NCI-H748 (cell line): Measurements from ENCODE around the gene DBH.
A peak's percentile ranks its signal among the peaks of the same experiment; 100 is the strongest.

Experiments
- DNase-seq: peaks from one replicate; lab custom pipeline; 2025; ENCODE audit not compliant: unreplicated experiment; lab: John Stamatoyannopoulos, UW

Gene DBH

GRCh38 chr9:133696071-133696472 lies 59.9 kb downstream of the DBH start:
- no peak for DNase-seq

GRCh38 chr9:133699546-133699945 lies 63.4 kb downstream of the DBH start:
- DNase-seq: no peak

GRCh38 chr9:133700819-133701320 lies 64.7 kb downstream of the DBH start:
- DNase-seq: no peak

GRCh38 chr9:133701321-133701980 lies 65.3 kb downstream of the DBH start:
- no peak for DNase-seq

- DNase-seq: no peak
These were observed 66.0 kb downstream of the DBH start for GRCh38 chr9:133701981-133702797.

- DNase-seq: no peak
These were observed 66.8 kb downstream of the DBH start for GRCh38 chr9:133702798-133703590.

- peak; percentile 86 for DNase-seq
These were observed 67.6 kb downstream of the DBH start for GRCh38 chr9:133703591-133704399.

GRCh38 chr9:133704711-133705181 lies 68.6 kb downstream of the DBH start:
- no peak for DNase-seq

- no peak for DNase-seq
These were observed 69.4 kb downstream of the DBH start for GRCh38 chr9:133705576-133705975.

- DNase-seq: no peak
These were observed 70.3 kb downstream of the DBH start for GRCh38 chr9:133706307-133707050.

GRCh38 chr9:133707065-133707762 lies 71.1 kb downstream of the DBH start:
- DNase-seq: no peak

- DNase-seq: no peak
These were observed 71.6 kb downstream of the DBH start for GRCh38 chr9:133707763-133708245.

- no peak for DNase-seq
These were observed 72.3 kb downstream of the DBH start for GRCh38 chr9:133708246-133709014.
